Spinal cord (tissue), 10 donors: ENCODE data around the gene ARL4D. TPM values are rescaled to one million over a fixed set of nuclear protein-coding genes. Genes with fewer than 3 reads are reported as not detected.
"Not testable (repeated sequence)": the region's sequence is repeated elsewhere in the genome, so short reads cannot be mapped to it uniquely, and the experiment has no call there.

Source experiments
- DNase-seq, 6 donors: peaks; one replicate each; pipeline versions ENCODE4 v3.0.0 to v3.0.0-alpha.2; 2013 to 2015; ENCODE audit warnings: low spot score in 6 of 6, low read depth in 4 of 6
- H3K27ac ChIP-seq: one replicate; pipeline ENCODE4 v1.5.1; 2013; ENCODE audit warnings: low read depth, low read length, control low read depth
- H3K27me3 ChIP-seq: one replicate; pipeline ENCODE4 v1.6.1; 2013; ENCODE audit warnings: low read length; ENCODE audit not compliant: control insufficient read depth, insufficient read depth
- H3K36me3 ChIP-seq: one replicate; pipeline ENCODE4 v1.6.1; 2013; ENCODE audit warnings: low read length; ENCODE audit not compliant: control insufficient read depth, insufficient read depth
- H3K4me1 ChIP-seq: one replicate; pipeline ENCODE4 v1.6.1; 2013; ENCODE audit warnings: low read length; ENCODE audit not compliant: control insufficient read depth, insufficient read depth
- H3K4me3 ChIP-seq: one replicate; pipeline ENCODE4 v1.5.1; 2013; ENCODE audit warnings: low read depth, low read length, control low read depth
- H3K9me3 ChIP-seq: one replicate; pipeline ENCODE4 v1.6.1; 2013; ENCODE audit warnings: low read length; ENCODE audit not compliant: control insufficient read depth, insufficient read depth
- WGBS: methylation state at CpG from one replicate; pipeline ENCODE4 v1.1.5; 2013; ENCODE audit warnings: missing lambda C conversion rate; ENCODE audit not compliant: insufficient coverage; 5-methylcytosine and 5-hydroxymethylcytosine counted together
- polyA plus RNA-seq, 2 donors: library from polyadenylated mRNA; unstranded; fragments of 120-200 nt; gene quantifications; one replicate each; pipeline ENCODE4 v1.2.1, GENCODE V29; 2013; ENCODE audit not compliant: insufficient read length in 2 of 2
- total RNA-seq, 2 donors: library from RNA; depleted of rRNA in 1 of 2; stranded (reverse); fragments of 120-200 nt in 1 of 2; fragments of >200 nt in 1 of 2; gene quantifications; one replicate each; pipeline versions ENCODE4 v1.2.3 to v1.2.4, GENCODE V29; 2013 to 2014
- donor health status: healthy.

Gene ARL4D
- total and polyA plus RNA-seq, 4 donors = 13.3 to 29.3 (median 16.7) TPM

GRCh38 chr17:43359469-43360110 is 39.2 kb upstream of the ARL4D start:
- Histone ChIP-seq H3K4me1 (peaks cover 7% of the 10 kb centered on the region), H3K27ac (peak overlapping the region; percentile 99), H3K27me3 (no peaks in the 10 kb centered on the region), H3K9me3 (no peaks in the 10 kb centered on the region), H3K4me3 (peak overlapping the region; percentile 67), H3K36me3 (no peaks in the 10 kb centered on the region)
- no peak for DNase-seq
- WGBS = 57% methylated on average over 16 of the region's 17 CpGs

- H3K9me3 ChIP-seq = no peaks in the 10 kb centered on the region
- 38% methylated on average over 17 of the region's 18 CpGs for WGBS
- peaks cover 7% of the 10 kb centered on the region for H3K4me1 ChIP-seq
- H3K4me3 ChIP-seq = peak overlapping the region; percentile 67
- H3K27ac ChIP-seq = peak overlapping the region; percentile 99
- H3K27me3 ChIP-seq = no peaks in the 10 kb centered on the region
- peak in 2 of 6 donors; percentile 8 to 76 for DNase-seq
- no peaks in the 10 kb centered on the region for H3K36me3 ChIP-seq
These were observed 38.4 kb upstream of the ARL4D start for GRCh38 chr17:43360376-43360738.

GRCh38 chr17:43360739-43361505 is 37.9 kb upstream of the ARL4D start:
- H3K4me3 ChIP-seq = peak overlapping the region; percentile 67
- H3K4me1 ChIP-seq = peaks cover 7% of the 10 kb centered on the region
- peak; percentile 86 to 98 (median 94) for DNase-seq
- H3K36me3 ChIP-seq = no peaks in the 10 kb centered on the region
- under 1% methylated on average over 54 of the region's 56 CpGs for WGBS
- peak overlapping the region; percentile 99 for H3K27ac ChIP-seq
- no peaks in the 10 kb centered on the region for H3K27me3 ChIP-seq
- no peaks in the 10 kb centered on the region for H3K9me3 ChIP-seq

- no peaks in the 10 kb centered on the region for H3K27me3 ChIP-seq
- peaks cover 21% of the 10 kb centered on the region for H3K4me1 ChIP-seq
- no peak for DNase-seq
- 96% methylated on average over 27 of the region's 27 CpGs for WGBS
- H3K36me3 ChIP-seq = no peaks in the 10 kb centered on the region
- H3K9me3 ChIP-seq = no peaks in the 10 kb centered on the region
- no peak overlapping the region for H3K4me3 ChIP-seq
- H3K27ac ChIP-seq = no peak overlapping the region
These were observed 35.4 kb upstream of the ARL4D start for GRCh38 chr17:43363181-43363925.

- Histone ChIP-seq H3K4me1 (peaks cover 26% of the 10 kb centered on the region), H3K36me3 (no peaks in the 10 kb centered on the region), H3K27me3 (no peaks in the 10 kb centered on the region), H3K9me3 (no peaks in the 10 kb centered on the region), H3K4me3 (no peak overlapping the region), H3K27ac (no peak overlapping the region)
- DNase-seq = no peak
- 89% methylated on average over 9 of the region's 10 CpGs for WGBS
These were observed 34.9 kb upstream of the ARL4D start for GRCh38 chr17:43363926-43364285.

GRCh38 chr17:43365356-43365755 is 33.4 kb upstream of the ARL4D start:
- H3K27me3 ChIP-seq = no peaks in the 10 kb centered on the region
- H3K36me3 ChIP-seq = no peaks in the 10 kb centered on the region
- H3K27ac ChIP-seq = no peak overlapping the region
- H3K9me3 ChIP-seq = no peaks in the 10 kb centered on the region
- no peak overlapping the region for H3K4me3 ChIP-seq
- H3K4me1 ChIP-seq = peaks cover 32% of the 10 kb centered on the region
- no peak for DNase-seq
- 89% methylated on average over 3 of the region's 4 CpGs for WGBS

GRCh38 chr17:43365921-43366320 is 32.9 kb upstream of the ARL4D start:
- DNase-seq, H3K4me3 ChIP-seq, H3K9me3 ChIP-seq, H3K27ac ChIP-seq, H3K36me3 ChIP-seq, H3K27me3 ChIP-seq: not testable (repeated sequence)
- H3K4me1 ChIP-seq = peaks cover 32% of the 10 kb centered on the region
- 87% methylated on average over 3 of the region's 9 CpGs for whole genome bisulfite sequencing

- H3K36me3 ChIP-seq = no peaks in the 10 kb centered on the region
- WGBS = 77% methylated on average over 21 of the region's 25 CpGs
- H3K9me3 ChIP-seq = no peaks in the 10 kb centered on the region
- peak overlapping the region; percentile 99 for H3K27ac ChIP-seq
- H3K4me1 ChIP-seq = peaks cover 28% of the 10 kb centered on the region
- no peaks in the 10 kb centered on the region for H3K27me3 ChIP-seq
- H3K4me3 ChIP-seq = no peak overlapping the region
- DNase-seq = no peak
These were observed 31.7 kb upstream of the ARL4D start for GRCh38 chr17:43366891-43367736.

- Histone ChIP-seq H3K27ac (peak overlapping the region; percentile 99), H3K9me3 (no peaks in the 10 kb centered on the region), H3K27me3 (no peaks in the 10 kb centered on the region), H3K36me3 (no peaks in the 10 kb centered on the region), H3K4me1 (peaks cover 25% of the 10 kb centered on the region), H3K4me3 (peak overlapping the region; percentile 52)
- DNase-seq = peak in 3 of 6 donors; percentile 48 to 94 (median 89)
- WGBS = 13% methylated on average over 4 of the region's 11 CpGs
These were observed 31.0 kb upstream of the ARL4D start for GRCh38 chr17:43367737-43368242.
